B cell (primary cell): Measurements from ENCODE around the gene TNFAIP2. TPM values are rescaled to one million over a fixed set of nuclear protein-coding genes. Genes with fewer than 3 reads are reported as not detected.
A peak's percentile ranks its signal among the peaks of the same experiment; 100 is the strongest.

ENCODE experiments used
- ATAC-seq: fragments of 200-7000 bp; cut with Tn5 transposase; one replicate; pipeline ENCODE4 v1.10.0; 2021; ENCODE audit warnings: low read depth, mild to moderate bottlenecking, moderate number of reproducible peaks, moderate library complexity
- CTCF ChIA-PET: fragments of 350-600 bp; sonication (Branson Sonifier 250); formaldehyde crosslinking; loops from one replicate; lab custom pipeline; 2021; ENCODE audit warnings: antibody characterized with exemption, inconsistent platforms; lab: Charles Lee
- POLR2A ChIA-PET: fragments of 350-600 bp; sonication (Branson Sonifier 250); formaldehyde crosslinking; loops from one replicate; lab custom pipeline; 2021; ENCODE audit warnings: antibody characterized with exemption; lab: Charles Lee
- DNase-seq: peaks from one replicate; pipeline ENCODE4 v3.0.0; 2013
- H2AFZ ChIP-seq: 2 replicates; pipeline ENCODE4 v1.6.1; 2012; ENCODE audit warnings: mild to moderate bottlenecking, low read depth, low read length; ENCODE audit not compliant: insufficient read depth, poor library complexity, severe bottlenecking
- H3K27ac ChIP-seq, 2 donors: 1 replicate in 1 of 2; 2 replicates in 1 of 2; pipeline ENCODE4 v1.5.1; 2012 to 2013; ENCODE audit warnings: low read length in 2 of 2, mild to moderate bottlenecking in 2 of 2, moderate library complexity in 1 of 2
- H3K27me3 ChIP-seq, 4 experiments: fragments of 200-600 bp in 1 of 4; sonication (generic) in 1 of 4; replicated peaks in 1 of 4; 1 replicate in 2 of 4; 2 replicates in 2 of 4; pipeline versions ENCODE4 v1.6.1 to v1.7.0; 2013 to 2016; ENCODE audit warnings: low read length in 3 of 4, mild to moderate bottlenecking in 2 of 4, mixed read lengths in 1 of 4, moderate library complexity in 1 of 4; ENCODE audit not compliant: insufficient read depth in 4 of 4, control insufficient read depth in 3 of 4; ENCODE audit errors: control extremely low read depth in 1 of 4
- H3K36me3 ChIP-seq, 2 experiments: replicated peaks in 1 of 2; 1 replicate in 1 of 2; 2 replicates in 1 of 2; pipeline versions ENCODE4 v1.6.1 to v1.7.1; 2013; ENCODE audit warnings: low read length in 1 of 2; ENCODE audit not compliant: insufficient read depth in 2 of 2, control insufficient read depth in 1 of 2; ENCODE audit errors: control extremely low read depth in 1 of 2, extremely low read depth in 1 of 2
- H3K4me1 ChIP-seq, 2 donors: fragments of 200-600 bp in 1 of 2; sonication (generic) in 1 of 2; 1 replicate in 1 of 2; 2 replicates in 1 of 2; pipeline versions ENCODE4 v1.5.1 to v1.6.1; 2013 to 2017; ENCODE audit warnings: low read length in 2 of 2; ENCODE audit not compliant: control insufficient read depth in 2 of 2, insufficient read depth in 2 of 2
- H3K4me2 ChIP-seq: replicated peaks from 2 replicates; pipeline ENCODE3; 2012; ENCODE audit warnings: mild to moderate bottlenecking, low read depth, low read length; ENCODE audit not compliant: poor library complexity, severe bottlenecking
- H3K4me3 ChIP-seq, 5 experiments: fragments of 200-600 bp in 1 of 5; sonication (generic) in 1 of 5; 1 replicate in 3 of 5; 2 replicates in 2 of 5; pipeline versions ENCODE4 v1.5.1 to v1.7.0; 2011 to 2016; ENCODE audit warnings: low read length in 4 of 5, mild to moderate bottlenecking in 4 of 5, low read depth in 2 of 5, control low read depth in 1 of 5, moderate library complexity in 1 of 5; ENCODE audit not compliant: insufficient read depth in 1 of 5; ENCODE audit errors: control extremely low read depth in 1 of 5, extremely low read depth in 1 of 5
- H3K79me2 ChIP-seq: fragments of 200-600 bp; sonication (generic); one replicate; pipeline ENCODE4 v1.6.0; 2016; ENCODE audit warnings: low read length; ENCODE audit not compliant: control insufficient read depth, insufficient read depth
- H3K9ac ChIP-seq: fragments of 200-600 bp; sonication (generic); 2 replicates; pipeline ENCODE4 v1.6.1; 2017; ENCODE audit warnings: mild to moderate bottlenecking, low read length, moderate library complexity
- H3K9me3 ChIP-seq, 3 donors: one replicate each; pipeline versions ENCODE4 v1.6.1 to v1.7.1; 2013; ENCODE audit warnings: low read length in 2 of 3; ENCODE audit not compliant: control insufficient read depth in 2 of 3, insufficient read depth in 1 of 3; ENCODE audit errors: control extremely low read depth in 1 of 3
- H4K20me1 ChIP-seq: 2 replicates; pipeline ENCODE4 v1.6.0; 2012; ENCODE audit warnings: mild to moderate bottlenecking, low read length; ENCODE audit not compliant: insufficient read depth, control insufficient read depth, poor library complexity, severe bottlenecking
- H3K27ac Mint-ChIP-seq: one replicate; pipeline ENCODE4 v1.8.0; 2021; ENCODE audit warnings: mixed read lengths
- H3K27me3 Mint-ChIP-seq: one replicate; pipeline ENCODE4 v1.8.0; 2021; ENCODE audit warnings: mixed read lengths
- H3K4me1 Mint-ChIP-seq: one replicate; pipeline ENCODE4 v1.8.0; 2021; ENCODE audit warnings: mixed read lengths
- H3K4me3 Mint-ChIP-seq: one replicate; pipeline ENCODE4 v1.8.0; 2021; ENCODE audit warnings: mixed read lengths
- H3K9me3 Mint-ChIP-seq: one replicate; pipeline ENCODE4 v1.8.0; 2022; ENCODE audit warnings: mixed read lengths; ENCODE audit not compliant: insufficient read depth
- CTCF ChIP-seq: fragments of 200-600 bp; IDR thresholded peaks from one replicate; pipeline ENCODE4 v1.8.0; 2022; ENCODE audit warnings: antibody characterized with exemption, mild to moderate bottlenecking
- EZH2 ChIP-seq: IDR thresholded peaks from 2 replicates; pipeline ENCODE4 v1.6.1; 2012; ENCODE audit warnings: borderline replicate concordance, low read depth, mild to moderate bottlenecking, moderate library complexity, low read length; ENCODE audit not compliant: insufficient read depth, poor library complexity, severe bottlenecking
- WGBS: methylation state at CpG from one replicate; pipeline ENCODE4 v1.1.5; 2013; ENCODE audit warnings: missing lambda C conversion rate; ENCODE audit not compliant: insufficient coverage; 5-methylcytosine and 5-hydroxymethylcytosine counted together
- intact Hi-C: fragments of 100-400 bp; cut with micrococcal nuclease; formaldehyde crosslinking; loops from one replicate; pipeline ENCODE4 v1.10.0; 2022
- polyA plus RNA-seq: library from polyadenylated mRNA; depleted of rRNA; stranded (reverse); fragments of >200 nt; gene quantifications from 2 replicates; pipeline ENCODE4 v1.2.3, GENCODE V29; 2012
- total RNA-seq, 2 donors: library from RNA; stranded (reverse); fragments of 120-200 nt in 1 of 2; gene quantifications; 1 replicate in 1 of 2; 2 replicates in 1 of 2; pipeline versions ENCODE4 v1.2.3 to v1.2.4, GENCODE V29; 2013 to 2022

TNFAIP2 gene
- total and polyA plus RNA-seq, 2 donors (not counting 1 experiment from before 2014, with no cell fraction given): 1.5 to 9.0 TPM

GRCh38 chr14:103186241-103186822 lies 63.1 kb downstream of the TNFAIP2 start:
- H3K4me1 Mint-ChIP-seq: peaks cover 13% of the 10 kb centered on the region
- H3K36me3 ChIP-seq: no peaks in the 10 kb centered on the region
- H3K4me3 ChIP-seq: no peak overlapping the region
- peaks cover 3 to 14% of the 10 kb centered on the region in 2 donors for H3K4me1 ChIP-seq
- H3K27me3 Mint-ChIP-seq: peaks cover 53% of the 10 kb centered on the region
- H3K9ac ChIP-seq: no peak overlapping the region
- H3K4me2 ChIP-seq: no peak overlapping the region
- TF ChIP-seq CTCF: no peak
- no peak for TF ChIP-seq EZH2
- H3K27ac ChIP-seq: no peak overlapping the region
- H2AFZ ChIP-seq: no peak overlapping the region
- ATAC-seq (no peak), DNase-seq (no peak)
- ChIA-PET POLR2A (no interaction called here), CTCF (interaction anchor here (0.7 to 7.9 kb wide), 8 partner anchors 9 to 1145 kb away, joined by 3 to 61 read pairs (median 4); no protein-coding TSS in a partner anchor)
- H3K9me3 ChIP-seq: no peaks in the 10 kb centered on the region
- H3K27ac Mint-ChIP-seq: peak overlapping the region; percentile 5
- H3K9me3 Mint-ChIP-seq: no peaks in the 10 kb centered on the region
- peaks cover 0 to 30% (median 19%) of the 10 kb centered on the region in 4 experiments for H3K27me3 ChIP-seq
- intact Hi-C loops: loop anchor here (10.0 kb wide), 1 partner anchor 492 kb away; no protein-coding TSS in a partner anchor
- 88% methylated on average over 9 of the region's 9 CpGs for WGBS
- no peak overlapping the region for H3K4me3 Mint-ChIP-seq
- no peaks in the 10 kb centered on the region for H3K79me2 ChIP-seq
- H4K20me1 ChIP-seq: no peaks in the 10 kb centered on the region

Other genes with a start within 250 kb of the TNFAIP2 start
- 10.6 and 11.5 TPM in 2 replicates for gene AMN, start 200.8 kb upstream of the TNFAIP2 start, total RNA-seq
- gene AMN, start 200.8 kb upstream of the TNFAIP2 start, polyA plus RNA-seq: 9.2 and 15.0 TPM in 2 replicates
- gene CDC42BPB, start 65.9 kb upstream of the TNFAIP2 start, total RNA-seq: 52.5 and 59.2 TPM in 2 replicates
- 20.6 and 23.9 TPM in 2 replicates for gene CDC42BPB, start 65.9 kb upstream of the TNFAIP2 start, polyA plus RNA-seq
- gene LBHD2, start 39.3 kb upstream of the TNFAIP2 start, total RNA-seq: not detected in 2 replicates
- not detected in 2 replicates for gene LBHD2, start 39.3 kb upstream of the TNFAIP2 start, polyA plus RNA-seq
- gene EXOC3L4, start 28.7 kb upstream of the TNFAIP2 start, total RNA-seq: not detected in 2 replicates
- not detected in 2 replicates for gene EXOC3L4, start 28.7 kb upstream of the TNFAIP2 start, polyA plus RNA-seq
- gene EIF5, start 210.8 kb downstream of the TNFAIP2 start, total RNA-seq: 314 TPM in 2 replicates
- gene EIF5, start 210.8 kb downstream of the TNFAIP2 start, polyA plus RNA-seq: 206 and 269 TPM in 2 replicates